WTC11 (cell line): Measurements from ENCODE around the gene TAS1R2. TPM values are rescaled to one million over a fixed set of nuclear protein-coding genes. Genes with fewer than 3 reads are reported as not detected.

ENCODE experiments used
- ATAC-seq: fragments of 200-7000 bp; cut with Tn5 transposase; 2 replicates; pipeline ENCODE4 v1.10.0; 2021; ENCODE audit warnings: mild to moderate bottlenecking, moderate library complexity
- CTCF ChIA-PET: fragments of 300-600 bp; sonication (Branson Sonifier 250); formaldehyde crosslinking; loops from one replicate; lab custom pipeline; 2021; ENCODE audit warnings: antibody characterized with exemption; lab: Charles Lee
- POLR2A ChIA-PET: fragments of 350-600 bp; sonication (Branson Sonifier 250); formaldehyde crosslinking; loops from one replicate; lab custom pipeline; 2021; ENCODE audit warnings: antibody characterized with exemption; lab: Charles Lee
- DNase-seq: peaks from one replicate; pipeline ENCODE4 v3.0.0; 2021; ENCODE audit warnings: low spot score
- H3K27ac Mint-ChIP-seq: 2 replicates; pipeline ENCODE4 v1.8.0; 2021; ENCODE audit warnings: mixed read lengths
- H3K27me3 Mint-ChIP-seq: 2 replicates; pipeline ENCODE4 v1.8.0; 2021; ENCODE audit warnings: low read depth, mild to moderate bottlenecking, moderate library complexity, mixed read lengths
- H3K36me3 Mint-ChIP-seq: 2 replicates; pipeline ENCODE4 v1.8.0; 2021; ENCODE audit warnings: mixed read lengths
- H3K4me1 Mint-ChIP-seq: 2 replicates; pipeline ENCODE4 v1.8.0; 2022; ENCODE audit warnings: mixed read lengths
- H3K4me3 Mint-ChIP-seq: 2 replicates; pipeline ENCODE4 v1.8.0; 2021; ENCODE audit warnings: mild to moderate bottlenecking, moderate library complexity, mixed read lengths
- H3K9me3 Mint-ChIP-seq: 2 replicates; pipeline ENCODE4 v1.8.0; 2021; ENCODE audit warnings: mixed read lengths
- ATF1 ChIP-seq: sonication (generic); formaldehyde crosslinking; IDR thresholded peaks from 2 replicates; pipeline ENCODE4 v1.8.1; 2023; ENCODE audit warnings: mild to moderate bottlenecking, moderate library complexity, missing genetic modification reagents
- CBFB ChIP-seq: sonication (generic); formaldehyde crosslinking; IDR thresholded peaks from 2 replicates; pipeline ENCODE4 v1.8.1; 2022; ENCODE audit warnings: mild to moderate bottlenecking, low read depth, missing genetic modification reagents
- ETV6 ChIP-seq: sonication (generic); formaldehyde crosslinking; IDR thresholded peaks from 2 replicates; pipeline ENCODE4 v1.8.1; 2022; ENCODE audit warnings: mild to moderate bottlenecking, missing genetic modification reagents
- FOXK1 ChIP-seq: sonication (generic); formaldehyde crosslinking; IDR thresholded peaks from 2 replicates; pipeline ENCODE4 v1.8.0; 2022; ENCODE audit warnings: mild to moderate bottlenecking, moderate library complexity, missing genetic modification reagents
- FOXP1 ChIP-seq: sonication (generic); formaldehyde crosslinking; IDR thresholded peaks from 2 replicates; pipeline ENCODE4 v1.8.0; 2022; ENCODE audit warnings: missing genetic modification reagents, mild to moderate bottlenecking, moderate library complexity, borderline replicate concordance
- RELA ChIP-seq: sonication (generic); formaldehyde crosslinking; IDR thresholded peaks from 2 replicates; pipeline ENCODE4 v1.8.1; 2022; ENCODE audit warnings: missing genetic modification reagents, mild to moderate bottlenecking, borderline replicate concordance
- SMAD3 ChIP-seq: sonication (generic); formaldehyde crosslinking; IDR thresholded peaks from 2 replicates; pipeline ENCODE4 v1.8.0; 2022; ENCODE audit warnings: missing genetic modification reagents, mild to moderate bottlenecking, borderline replicate concordance
- TCF7 ChIP-seq: sonication (generic); formaldehyde crosslinking; IDR thresholded peaks from 2 replicates; pipeline ENCODE4 v1.8.0; 2022; ENCODE audit warnings: mild to moderate bottlenecking, low read depth, missing genetic modification reagents, moderate library complexity
- ZNF263 ChIP-seq: sonication (generic); formaldehyde crosslinking; IDR thresholded peaks from 2 replicates; pipeline ENCODE4 v1.8.1; 2022; ENCODE audit warnings: low read depth, mild to moderate bottlenecking, moderate library complexity, missing genetic modification reagents
- total RNA-seq: library from RNA; stranded (reverse); gene quantifications from 3 replicates; pipeline ENCODE4 v1.2.3, GENCODE V29; 2021
- TF ChIP-seq, protein P1 (sequence below): sonication (generic); formaldehyde crosslinking; IDR thresholded peaks from 2 replicates; pipeline ENCODE4 v1.8.0; 2022; ENCODE audit warnings: missing genetic modification reagents
- TF ChIP-seq, protein P2 (sequence below): sonication (generic); formaldehyde crosslinking; IDR thresholded peaks from 2 replicates; pipeline ENCODE4 v1.8.1; 2022; ENCODE audit warnings: mild to moderate bottlenecking, missing genetic modification reagents, moderate library complexity, borderline replicate concordance
- TF ChIP-seq, protein P3 (sequence below): sonication (generic); formaldehyde crosslinking; conservative IDR thresholded peaks from 2 replicates; pipeline ENCODE4 v1.8.1; 2022; ENCODE audit warnings: mild to moderate bottlenecking, missing genetic modification reagents
- TF ChIP-seq, protein P4 (sequence below): sonication (generic); formaldehyde crosslinking; IDR thresholded peaks from 2 replicates; pipeline ENCODE4 v1.8.0; 2022; ENCODE audit warnings: mild to moderate bottlenecking, missing genetic modification reagents
- TF ChIP-seq, protein P5 (sequence below): sonication (generic); formaldehyde crosslinking; IDR thresholded peaks from 2 replicates; pipeline ENCODE4 v1.8.1; 2022; ENCODE audit warnings: missing genetic modification reagents, borderline replicate concordance
- TF ChIP-seq, protein P6 (sequence below): sonication (generic); formaldehyde crosslinking; IDR thresholded peaks from 2 replicates; pipeline ENCODE4 v1.8.0; 2022; ENCODE audit warnings: mild to moderate bottlenecking, missing genetic modification reagents
- TF ChIP-seq, protein P7 (sequence below): fragments of 250-450 bp; sonication (Bioruptor Pico); IDR thresholded peaks from 2 replicates; pipeline ENCODE4 v1.9.0; 2021; ENCODE audit warnings: mild to moderate bottlenecking, borderline replicate concordance
- TF ChIP-seq, protein P8 (sequence below): sonication (generic); formaldehyde crosslinking; conservative IDR thresholded peaks from 2 replicates; pipeline ENCODE4 v1.8.1; 2023; ENCODE audit warnings: mild to moderate bottlenecking, low read depth, missing genetic modification reagents, moderate library complexity

TAS1R2 gene
- total RNA-seq, 1 experiment from 2014 or later = not detected

DNA sequence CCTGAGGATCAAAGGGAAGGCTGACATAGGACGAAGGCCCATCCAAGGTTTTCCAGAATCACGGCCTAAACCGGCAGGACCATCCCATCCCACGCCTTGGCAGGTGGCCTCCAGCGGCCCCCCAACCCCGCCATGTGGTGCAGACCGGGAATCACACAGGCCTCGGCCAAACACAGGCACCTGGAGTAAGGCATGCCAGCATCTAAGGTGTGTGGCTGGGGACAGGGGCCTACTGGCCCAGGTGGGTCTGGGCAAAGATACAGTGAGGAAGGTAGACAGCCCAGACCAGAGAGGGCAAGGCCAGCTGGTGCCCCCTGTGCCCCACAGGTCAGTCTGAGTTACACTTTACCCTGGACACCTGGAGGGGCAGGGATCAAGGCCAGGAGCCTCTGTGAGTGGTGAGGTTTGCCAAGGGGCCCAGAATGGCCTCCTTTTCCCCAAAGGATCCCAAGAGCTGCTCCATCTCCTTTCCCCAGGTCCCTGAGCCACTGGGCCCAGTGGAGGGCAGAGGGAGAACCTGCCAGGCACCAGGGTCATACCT, 12.7 kb upstream of the TAS1R2 start (continued):
- no peak for TF ChIP-seq ETV6 (CRISPR knock-in tag)
- no peak for TF ChIP-seq TCF7 (CRISPR knock-in tag)
- no peak for TF ChIP-seq ATF1 (CRISPR knock-in tag)
- TF ChIP-seq, protein P1, sequence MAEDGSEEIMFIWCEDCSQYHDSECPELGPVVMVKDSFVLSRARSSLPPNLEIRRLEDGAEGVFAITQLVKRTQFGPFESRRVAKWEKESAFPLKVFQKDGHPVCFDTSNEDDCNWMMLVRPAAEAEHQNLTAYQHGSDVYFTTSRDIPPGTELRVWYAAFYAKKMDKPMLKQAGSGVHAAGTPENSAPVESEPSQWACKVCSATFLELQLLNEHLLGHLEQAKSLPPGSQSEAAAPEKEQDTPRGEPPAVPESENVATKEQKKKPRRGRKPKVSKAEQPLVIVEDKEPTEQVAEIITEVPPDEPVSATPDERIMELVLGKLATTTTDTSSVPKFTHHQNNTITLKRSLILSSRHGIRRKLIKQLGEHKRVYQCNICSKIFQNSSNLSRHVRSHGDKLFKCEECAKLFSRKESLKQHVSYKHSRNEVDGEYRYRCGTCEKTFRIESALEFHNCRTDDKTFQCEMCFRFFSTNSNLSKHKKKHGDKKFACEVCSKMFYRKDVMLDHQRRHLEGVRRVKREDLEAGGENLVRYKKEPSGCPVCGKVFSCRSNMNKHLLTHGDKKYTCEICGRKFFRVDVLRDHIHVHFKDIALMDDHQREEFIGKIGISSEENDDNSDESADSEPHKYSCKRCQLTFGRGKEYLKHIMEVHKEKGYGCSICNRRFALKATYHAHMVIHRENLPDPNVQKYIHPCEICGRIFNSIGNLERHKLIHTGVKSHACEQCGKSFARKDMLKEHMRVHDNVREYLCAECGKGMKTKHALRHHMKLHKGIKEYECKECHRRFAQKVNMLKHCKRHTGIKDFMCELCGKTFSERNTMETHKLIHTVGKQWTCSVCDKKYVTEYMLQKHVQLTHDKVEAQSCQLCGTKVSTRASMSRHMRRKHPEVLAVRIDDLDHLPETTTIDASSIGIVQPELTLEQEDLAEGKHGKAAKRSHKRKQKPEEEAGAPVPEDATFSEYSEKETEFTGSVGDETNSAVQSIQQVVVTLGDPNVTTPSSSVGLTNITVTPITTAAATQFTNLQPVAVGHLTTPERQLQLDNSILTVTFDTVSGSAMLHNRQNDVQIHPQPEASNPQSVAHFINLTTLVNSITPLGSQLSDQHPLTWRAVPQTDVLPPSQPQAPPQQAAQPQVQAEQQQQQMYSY = no peak
- TF ChIP-seq, protein P2, sequence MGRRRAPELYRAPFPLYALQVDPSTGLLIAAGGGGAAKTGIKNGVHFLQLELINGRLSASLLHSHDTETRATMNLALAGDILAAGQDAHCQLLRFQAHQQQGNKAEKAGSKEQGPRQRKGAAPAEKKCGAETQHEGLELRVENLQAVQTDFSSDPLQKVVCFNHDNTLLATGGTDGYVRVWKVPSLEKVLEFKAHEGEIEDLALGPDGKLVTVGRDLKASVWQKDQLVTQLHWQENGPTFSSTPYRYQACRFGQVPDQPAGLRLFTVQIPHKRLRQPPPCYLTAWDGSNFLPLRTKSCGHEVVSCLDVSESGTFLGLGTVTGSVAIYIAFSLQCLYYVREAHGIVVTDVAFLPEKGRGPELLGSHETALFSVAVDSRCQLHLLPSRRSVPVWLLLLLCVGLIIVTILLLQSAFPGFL (CRISPR knock-in tag) = no peak
- TF ChIP-seq RELA = no peak
- no peak for TF ChIP-seq SMAD3 (CRISPR knock-in tag)
- TF ChIP-seq FOXK1 = no peak

DNA sequence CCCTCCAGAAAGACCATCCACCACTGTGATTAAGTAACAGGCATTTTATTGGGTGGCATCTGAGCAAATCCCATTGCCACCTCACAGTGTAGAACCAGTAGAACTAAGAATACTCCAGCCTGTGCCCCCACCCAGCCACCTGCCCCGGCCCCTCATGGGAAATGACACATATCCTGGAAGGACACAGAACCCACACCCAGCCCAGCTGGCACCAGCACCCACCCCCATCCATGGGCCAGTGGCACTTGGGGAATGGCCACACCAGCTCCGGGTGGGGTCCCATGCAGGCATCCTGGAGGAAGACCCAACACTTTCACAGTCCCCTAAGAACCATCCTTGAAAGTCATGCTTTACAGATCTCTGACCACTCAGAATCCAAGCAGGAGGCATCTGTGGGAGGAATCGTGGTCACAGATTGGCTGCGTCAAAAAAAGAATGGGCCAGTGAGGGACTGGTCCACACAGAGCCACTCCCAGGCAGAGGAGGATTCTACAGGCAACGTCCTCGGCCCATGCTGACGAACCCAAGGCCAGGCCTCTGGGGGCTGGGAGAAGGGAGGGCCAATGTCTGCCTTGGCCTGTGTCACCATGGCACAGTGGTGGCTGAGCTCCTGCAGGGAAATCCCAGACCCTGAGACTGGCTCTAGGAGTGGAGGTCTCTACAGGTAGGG, 12.1 kb upstream of the TAS1R2 start:
- ATAC-seq (no peak), DNase-seq (no peak)
- POLR2A ChIA-PET = no interaction called here
- CTCF ChIA-PET = interaction anchor here (0.6 to 1.0 kb wide), 2 partner anchors 13 to 77 kb away, joined by 3 read pairs; no protein-coding TSS in a partner anchor
- Mint-ChIP-seq H3K27ac (no peak overlapping the region), H3K4me3 (no peak overlapping the region), H3K36me3 (no peaks in the 10 kb centered on the region), H3K4me1 (no peaks in the 10 kb centered on the region), H3K27me3 (no peaks in the 10 kb centered on the region), H3K9me3 (no peaks in the 10 kb centered on the region)
- TF ChIP-seq, protein P3, sequence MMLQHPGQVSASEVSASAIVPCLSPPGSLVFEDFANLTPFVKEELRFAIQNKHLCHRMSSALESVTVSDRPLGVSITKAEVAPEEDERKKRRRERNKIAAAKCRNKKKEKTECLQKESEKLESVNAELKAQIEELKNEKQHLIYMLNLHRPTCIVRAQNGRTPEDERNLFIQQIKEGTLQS (CRISPR knock-in tag) = no peak
- TF ChIP-seq ZNF263 (CRISPR knock-in tag) (no peak), FOXP1 (CRISPR knock-in tag) (no peak), ETV6 (CRISPR knock-in tag) (no peak), CBFB (no peak)
- TF ChIP-seq, protein P4, sequence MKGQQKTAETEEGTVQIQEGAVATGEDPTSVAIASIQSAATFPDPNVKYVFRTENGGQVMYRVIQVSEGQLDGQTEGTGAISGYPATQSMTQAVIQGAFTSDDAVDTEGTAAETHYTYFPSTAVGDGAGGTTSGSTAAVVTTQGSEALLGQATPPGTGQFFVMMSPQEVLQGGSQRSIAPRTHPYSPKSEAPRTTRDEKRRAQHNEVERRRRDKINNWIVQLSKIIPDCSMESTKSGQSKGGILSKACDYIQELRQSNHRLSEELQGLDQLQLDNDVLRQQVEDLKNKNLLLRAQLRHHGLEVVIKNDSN = no peak
- TF ChIP-seq, protein P5, sequence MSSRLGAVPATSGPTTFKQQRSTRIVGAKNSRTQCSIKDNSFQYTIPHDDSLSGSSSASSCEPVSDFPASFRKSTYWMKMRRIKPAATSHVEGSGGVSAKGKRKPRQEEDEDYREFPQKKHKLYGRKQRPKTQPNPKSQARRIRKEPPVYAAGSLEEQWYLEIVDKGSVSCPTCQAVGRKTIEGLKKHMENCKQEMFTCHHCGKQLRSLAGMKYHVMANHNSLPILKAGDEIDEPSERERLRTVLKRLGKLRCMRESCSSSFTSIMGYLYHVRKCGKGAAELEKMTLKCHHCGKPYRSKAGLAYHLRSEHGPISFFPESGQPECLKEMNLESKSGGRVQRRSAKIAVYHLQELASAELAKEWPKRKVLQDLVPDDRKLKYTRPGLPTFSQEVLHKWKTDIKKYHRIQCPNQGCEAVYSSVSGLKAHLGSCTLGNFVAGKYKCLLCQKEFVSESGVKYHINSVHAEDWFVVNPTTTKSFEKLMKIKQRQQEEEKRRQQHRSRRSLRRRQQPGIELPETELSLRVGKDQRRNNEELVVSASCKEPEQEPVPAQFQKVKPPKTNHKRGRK (CRISPR knock-in tag) = no peak
- TF ChIP-seq, protein P6, sequence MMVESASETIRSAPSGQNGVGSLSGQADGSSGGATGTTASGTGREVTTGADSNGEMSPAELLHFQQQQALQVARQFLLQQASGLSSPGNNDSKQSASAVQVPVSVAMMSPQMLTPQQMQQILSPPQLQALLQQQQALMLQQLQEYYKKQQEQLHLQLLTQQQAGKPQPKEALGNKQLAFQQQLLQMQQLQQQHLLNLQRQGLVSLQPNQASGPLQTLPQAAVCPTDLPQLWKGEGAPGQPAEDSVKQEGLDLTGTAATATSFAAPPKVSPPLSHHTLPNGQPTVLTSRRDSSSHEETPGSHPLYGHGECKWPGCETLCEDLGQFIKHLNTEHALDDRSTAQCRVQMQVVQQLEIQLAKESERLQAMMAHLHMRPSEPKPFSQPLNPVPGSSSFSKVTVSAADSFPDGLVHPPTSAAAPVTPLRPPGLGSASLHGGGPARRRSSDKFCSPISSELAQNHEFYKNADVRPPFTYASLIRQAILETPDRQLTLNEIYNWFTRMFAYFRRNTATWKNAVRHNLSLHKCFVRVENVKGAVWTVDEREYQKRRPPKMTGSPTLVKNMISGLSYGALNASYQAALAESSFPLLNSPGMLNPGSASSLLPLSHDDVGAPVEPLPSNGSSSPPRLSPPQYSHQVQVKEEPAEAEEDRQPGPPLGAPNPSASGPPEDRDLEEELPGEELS (CRISPR knock-in tag) = no peak
- TF ChIP-seq, protein P7, sequence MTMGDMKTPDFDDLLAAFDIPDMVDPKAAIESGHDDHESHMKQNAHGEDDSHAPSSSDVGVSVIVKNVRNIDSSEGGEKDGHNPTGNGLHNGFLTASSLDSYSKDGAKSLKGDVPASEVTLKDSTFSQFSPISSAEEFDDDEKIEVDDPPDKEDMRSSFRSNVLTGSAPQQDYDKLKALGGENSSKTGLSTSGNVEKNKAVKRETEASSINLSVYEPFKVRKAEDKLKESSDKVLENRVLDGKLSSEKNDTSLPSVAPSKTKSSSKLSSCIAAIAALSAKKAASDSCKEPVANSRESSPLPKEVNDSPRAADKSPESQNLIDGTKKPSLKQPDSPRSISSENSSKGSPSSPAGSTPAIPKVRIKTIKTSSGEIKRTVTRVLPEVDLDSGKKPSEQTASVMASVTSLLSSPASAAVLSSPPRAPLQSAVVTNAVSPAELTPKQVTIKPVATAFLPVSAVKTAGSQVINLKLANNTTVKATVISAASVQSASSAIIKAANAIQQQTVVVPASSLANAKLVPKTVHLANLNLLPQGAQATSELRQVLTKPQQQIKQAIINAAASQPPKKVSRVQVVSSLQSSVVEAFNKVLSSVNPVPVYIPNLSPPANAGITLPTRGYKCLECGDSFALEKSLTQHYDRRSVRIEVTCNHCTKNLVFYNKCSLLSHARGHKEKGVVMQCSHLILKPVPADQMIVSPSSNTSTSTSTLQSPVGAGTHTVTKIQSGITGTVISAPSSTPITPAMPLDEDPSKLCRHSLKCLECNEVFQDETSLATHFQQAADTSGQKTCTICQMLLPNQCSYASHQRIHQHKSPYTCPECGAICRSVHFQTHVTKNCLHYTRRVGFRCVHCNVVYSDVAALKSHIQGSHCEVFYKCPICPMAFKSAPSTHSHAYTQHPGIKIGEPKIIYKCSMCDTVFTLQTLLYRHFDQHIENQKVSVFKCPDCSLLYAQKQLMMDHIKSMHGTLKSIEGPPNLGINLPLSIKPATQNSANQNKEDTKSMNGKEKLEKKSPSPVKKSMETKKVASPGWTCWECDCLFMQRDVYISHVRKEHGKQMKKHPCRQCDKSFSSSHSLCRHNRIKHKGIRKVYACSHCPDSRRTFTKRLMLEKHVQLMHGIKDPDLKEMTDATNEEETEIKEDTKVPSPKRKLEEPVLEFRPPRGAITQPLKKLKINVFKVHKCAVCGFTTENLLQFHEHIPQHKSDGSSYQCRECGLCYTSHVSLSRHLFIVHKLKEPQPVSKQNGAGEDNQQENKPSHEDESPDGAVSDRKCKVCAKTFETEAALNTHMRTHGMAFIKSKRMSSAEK (CRISPR knock-in tag) = no peak
- TF ChIP-seq, protein P8, sequence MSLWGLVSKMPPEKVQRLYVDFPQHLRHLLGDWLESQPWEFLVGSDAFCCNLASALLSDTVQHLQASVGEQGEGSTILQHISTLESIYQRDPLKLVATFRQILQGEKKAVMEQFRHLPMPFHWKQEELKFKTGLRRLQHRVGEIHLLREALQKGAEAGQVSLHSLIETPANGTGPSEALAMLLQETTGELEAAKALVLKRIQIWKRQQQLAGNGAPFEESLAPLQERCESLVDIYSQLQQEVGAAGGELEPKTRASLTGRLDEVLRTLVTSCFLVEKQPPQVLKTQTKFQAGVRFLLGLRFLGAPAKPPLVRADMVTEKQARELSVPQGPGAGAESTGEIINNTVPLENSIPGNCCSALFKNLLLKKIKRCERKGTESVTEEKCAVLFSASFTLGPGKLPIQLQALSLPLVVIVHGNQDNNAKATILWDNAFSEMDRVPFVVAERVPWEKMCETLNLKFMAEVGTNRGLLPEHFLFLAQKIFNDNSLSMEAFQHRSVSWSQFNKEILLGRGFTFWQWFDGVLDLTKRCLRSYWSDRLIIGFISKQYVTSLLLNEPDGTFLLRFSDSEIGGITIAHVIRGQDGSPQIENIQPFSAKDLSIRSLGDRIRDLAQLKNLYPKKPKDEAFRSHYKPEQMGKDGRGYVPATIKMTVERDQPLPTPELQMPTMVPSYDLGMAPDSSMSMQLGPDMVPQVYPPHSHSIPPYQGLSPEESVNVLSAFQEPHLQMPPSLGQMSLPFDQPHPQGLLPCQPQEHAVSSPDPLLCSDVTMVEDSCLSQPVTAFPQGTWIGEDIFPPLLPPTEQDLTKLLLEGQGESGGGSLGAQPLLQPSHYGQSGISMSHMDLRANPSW (CRISPR knock-in tag) = no peak
